Loucy (cell line): Measurements from ENCODE around the gene SLC25A40.

Experiments used
- H2AFZ ChIP-seq: fragments of 200-600 bp; sonication (generic); 2 replicates; pipeline ENCODE4 v1.6.0; 2016; ENCODE audit warnings: antibody characterized with exemption, mild to moderate bottlenecking, low read length, moderate library complexity
- H3F3A ChIP-seq: fragments of 200-600 bp; 2 replicates; pipeline ENCODE4 v1.6.0; 2016; ENCODE audit warnings: antibody characterized with exemption, low read depth, mild to moderate bottlenecking
- H3K27me3 ChIP-seq: fragments of 200-600 bp; sonication (generic); 2 replicates; pipeline ENCODE4 v1.6.1; 2014; ENCODE audit warnings: low read length, mild to moderate bottlenecking; ENCODE audit not compliant: insufficient read depth, poor library complexity, severe bottlenecking
- H3K36me3 ChIP-seq: fragments of 200-600 bp; sonication (generic); 2 replicates; pipeline ENCODE4 v1.6.1; 2016; ENCODE audit warnings: low read length; ENCODE audit not compliant: insufficient read depth
- H3K4me1 ChIP-seq: fragments of 200-600 bp; sonication (generic); 2 replicates; pipeline ENCODE4 v1.5.1; 2014; ENCODE audit warnings: low read length, mild to moderate bottlenecking; ENCODE audit not compliant: insufficient read depth, poor library complexity, severe bottlenecking
- H3K4me2 ChIP-seq: fragments of 200-600 bp; sonication (generic); 2 replicates; pipeline ENCODE4 v1.6.0; 2014; ENCODE audit warnings: antibody characterized with exemption, low read length, low read depth, mild to moderate bottlenecking; ENCODE audit not compliant: poor library complexity, severe bottlenecking
- H3K4me3 ChIP-seq: fragments of 200-600 bp; sonication (generic); 2 replicates; pipeline ENCODE4 v1.5.1; 2014; ENCODE audit warnings: low read length, mild to moderate bottlenecking, mixed read lengths; ENCODE audit not compliant: poor library complexity, severe bottlenecking
- H3K79me2 ChIP-seq: fragments of 200-600 bp; sonication (generic); 2 replicates; pipeline ENCODE4 v1.6.1; 2014; ENCODE audit warnings: low read length; ENCODE audit not compliant: insufficient read depth
- H3K9ac ChIP-seq: fragments of 200-600 bp; sonication (generic); 2 replicates; pipeline ENCODE4 v1.6.0; 2014; ENCODE audit warnings: mild to moderate bottlenecking, low read depth, low read length, moderate library complexity; ENCODE audit not compliant: poor library complexity, severe bottlenecking
- H3K9me2 ChIP-seq: fragments of 200-600 bp; sonication (generic); replicated peaks from 2 replicates; pipeline ENCODE4 v1.6.1; 2016; ENCODE audit warnings: low read depth, low read length, mixed read lengths
- H3K9me3 ChIP-seq: fragments of 200-600 bp; sonication (generic); 2 replicates; pipeline ENCODE4 v1.6.1; 2014; ENCODE audit warnings: mild to moderate bottlenecking, antibody characterized with exemption, low read length, low read depth; ENCODE audit not compliant: insufficient read depth
- H4K20me1 ChIP-seq: fragments of 200-600 bp; sonication (generic); 2 replicates; pipeline ENCODE4 v1.6.0; 2014; ENCODE audit warnings: antibody characterized with exemption, low read length, mild to moderate bottlenecking; ENCODE audit not compliant: insufficient read depth, poor library complexity, severe bottlenecking
- EZH2phosphoT487 ChIP-seq: fragments of 200-600 bp; IDR thresholded peaks from 2 replicates; pipeline ENCODE4 v1.6.1; 2018; ENCODE audit warnings: antibody characterized with exemption, mild to moderate bottlenecking, moderate library complexity, borderline replicate concordance
- TF ChIP-seq, protein P1 (sequence below): fragments of 200-600 bp; sonication (generic); conservative IDR thresholded peaks from 2 replicates; pipeline ENCODE4 v1.5.1; 2014; ENCODE audit warnings: mild to moderate bottlenecking, antibody characterized with exemption, low read length

Gene SLC25A40

GRCh38 chr7:87866089-87866488, 10.1 kb downstream of the SLC25A40 start:
- Histone ChIP-seq H4K20me1 (no peaks in the 10 kb centered on the region), H3K4me2 (no peak overlapping the region), H3K4me1 (no peaks in the 10 kb centered on the region), H3K9me2 (no peaks in the 10 kb centered on the region), H3K27me3 (no peaks in the 10 kb centered on the region), H3K79me2 (peaks cover 54% of the 10 kb centered on the region), H3K4me3 (no peak overlapping the region), H2AFZ (no peak overlapping the region), H3K9me3 (peaks cover 48% of the 10 kb centered on the region), H3K9ac (no peak overlapping the region), H3K36me3 (peaks cover 40% of the 10 kb centered on the region), H3F3A (no peaks in the 10 kb centered on the region)
- TF ChIP-seq, protein P1, sequence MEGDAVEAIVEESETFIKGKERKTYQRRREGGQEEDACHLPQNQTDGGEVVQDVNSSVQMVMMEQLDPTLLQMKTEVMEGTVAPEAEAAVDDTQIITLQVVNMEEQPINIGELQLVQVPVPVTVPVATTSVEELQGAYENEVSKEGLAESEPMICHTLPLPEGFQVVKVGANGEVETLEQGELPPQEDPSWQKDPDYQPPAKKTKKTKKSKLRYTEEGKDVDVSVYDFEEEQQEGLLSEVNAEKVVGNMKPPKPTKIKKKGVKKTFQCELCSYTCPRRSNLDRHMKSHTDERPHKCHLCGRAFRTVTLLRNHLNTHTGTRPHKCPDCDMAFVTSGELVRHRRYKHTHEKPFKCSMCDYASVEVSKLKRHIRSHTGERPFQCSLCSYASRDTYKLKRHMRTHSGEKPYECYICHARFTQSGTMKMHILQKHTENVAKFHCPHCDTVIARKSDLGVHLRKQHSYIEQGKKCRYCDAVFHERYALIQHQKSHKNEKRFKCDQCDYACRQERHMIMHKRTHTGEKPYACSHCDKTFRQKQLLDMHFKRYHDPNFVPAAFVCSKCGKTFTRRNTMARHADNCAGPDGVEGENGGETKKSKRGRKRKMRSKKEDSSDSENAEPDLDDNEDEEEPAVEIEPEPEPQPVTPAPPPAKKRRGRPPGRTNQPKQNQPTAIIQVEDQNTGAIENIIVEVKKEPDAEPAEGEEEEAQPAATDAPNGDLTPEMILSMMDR: no peak
- TF ChIP-seq EZH2phosphoT487: no peak

GRCh38 chr7:87858417-87859100, 17.6 kb downstream of the SLC25A40 start:
- H3K79me2 ChIP-seq: no peaks in the 10 kb centered on the region
- H3F3A ChIP-seq: no peaks in the 10 kb centered on the region
- H3K36me3 ChIP-seq: peaks cover 53% of the 10 kb centered on the region
- H3K4me3 ChIP-seq: no peak overlapping the region
- no peak overlapping the region for H2AFZ ChIP-seq
- H3K9me2 ChIP-seq: no peaks in the 10 kb centered on the region
- H3K9ac ChIP-seq: no peak overlapping the region
- TF ChIP-seq, protein P1: no peak
- no peak for TF ChIP-seq EZH2phosphoT487
- H3K27me3 ChIP-seq: no peaks in the 10 kb centered on the region
- no peaks in the 10 kb centered on the region for H4K20me1 ChIP-seq
- H3K4me1 ChIP-seq: peaks cover 3% of the 10 kb centered on the region
- no peak overlapping the region for H3K4me2 ChIP-seq
- H3K9me3 ChIP-seq: no peaks in the 10 kb centered on the region; the same call in 1 of the 2 replicates

DNA sequence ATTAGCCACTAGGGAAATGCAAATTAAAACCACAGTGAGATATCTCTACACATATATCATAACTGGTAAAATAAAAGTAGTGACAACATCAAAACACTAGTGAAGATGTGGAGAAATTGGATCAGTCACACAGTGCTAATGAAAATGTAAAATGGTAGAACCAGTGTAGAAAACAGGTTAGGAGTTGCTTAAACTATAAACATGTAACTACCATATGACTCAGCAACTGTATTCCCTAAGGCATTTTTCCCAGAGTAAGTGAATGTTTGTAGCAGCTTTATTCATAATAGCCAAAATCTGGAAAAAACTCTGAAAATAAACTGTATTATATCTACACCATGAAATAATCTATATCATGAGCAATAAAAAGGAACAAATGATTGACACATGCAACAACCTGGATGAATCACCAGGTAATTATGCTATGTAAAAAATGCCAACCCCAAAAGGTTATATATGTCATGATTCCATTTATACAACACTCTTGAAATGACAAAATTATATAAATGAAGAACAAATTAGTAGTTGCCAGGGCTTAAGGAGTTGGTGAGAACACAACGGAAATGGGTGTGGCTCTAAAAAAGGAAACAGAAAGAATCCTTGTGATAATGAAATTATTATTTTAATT, 22.8 kb downstream of the SLC25A40 start:
- Histone ChIP-seq H3K4me3 (no peak overlapping the region), H3K36me3 (peaks cover 73% of the 10 kb centered on the region), H3K27me3 (no peaks in the 10 kb centered on the region), H3K79me2 (0 out of 2 replicates have a peak, but pooled peaks cover 5% of the 10 kb centered on the region), H3F3A (no peaks in the 10 kb centered on the region), H3K4me1 (peaks cover 6% of the 10 kb centered on the region), H4K20me1 (no peaks in the 10 kb centered on the region), H3K4me2 (no peak overlapping the region), H3K9me2 (no peaks in the 10 kb centered on the region), H3K9me3 (no peaks in the 10 kb centered on the region), H3K9ac (no peak overlapping the region), H2AFZ (no peak overlapping the region)
- no peak for TF ChIP-seq EZH2phosphoT487
- TF ChIP-seq, protein P1: no peak
